HEK293 (cell line): ENCODE data around the gene PLPPR4.

Experiments used
- CTCF ChIA-PET: fragments of 350-600 bp; formaldehyde crosslinking; extraction: SDS; loops from one replicate; lab custom pipeline; 2021; ENCODE audit warnings: antibody characterized with exemption; lab: Yijun Ruan, JAX
- POLR2A ChIA-PET: fragments of 300-600 bp; formaldehyde crosslinking; extraction: SDS; loops from one replicate; lab custom pipeline; 2020; ENCODE audit warnings: antibody characterized with exemption, inconsistent platforms; lab: Yijun Ruan, JAX
- H3K27ac ChIP-seq: fragments of 200-500 bp; sonication (Bioruptor generic); 2 replicates; pipeline ENCODE4 v1.5.1; 2014; ENCODE audit warnings: low read depth, low read length, control low read depth, inconsistent platforms; ENCODE audit errors: extremely low read depth
- H3K36me3 ChIP-seq, 2 experiments: fragments of 200-500 bp in 1 of 2; sonication (Bioruptor generic) in 1 of 2; 1 replicate in 1 of 2; 2 replicates in 1 of 2; pipeline ENCODE4 v1.5.1; 2014 to 2017; ENCODE audit warnings: inconsistent platforms in 2 of 2, low read length in 2 of 2; ENCODE audit not compliant: control insufficient read depth in 2 of 2, insufficient read depth in 1 of 2
- H3K4me1 ChIP-seq: fragments of 200-500 bp; sonication (Bioruptor generic); 2 replicates; pipeline ENCODE4 v1.5.1; 2014; ENCODE audit warnings: mild to moderate bottlenecking, low read length, inconsistent platforms; ENCODE audit not compliant: control insufficient read depth, insufficient read depth
- H3K4me3 ChIP-seq: 2 replicates; pipeline ENCODE4 v1.5.1; 2011; ENCODE audit warnings: low read depth, mild to moderate bottlenecking, control low read depth, low read length, moderate library complexity
- H3K9me3 ChIP-seq: fragments of 200-500 bp; sonication (Bioruptor generic); 2 replicates; pipeline ENCODE4 v1.5.1; 2014; ENCODE audit warnings: low read depth, low read length, inconsistent platforms; ENCODE audit not compliant: control insufficient read depth, insufficient read depth
- BCL11B ChIP-seq: fragments of 450-650 bp; formaldehyde crosslinking; IDR thresholded peaks from 2 replicates; pipeline ENCODE4 v1.5.1; 2016; ENCODE audit warnings: low read depth, missing biosample characterization, missing genetic modification characterization
- GLI4 ChIP-seq: fragments of 450-650 bp; formaldehyde crosslinking; IDR thresholded peaks from 2 replicates; pipeline ENCODE4 v1.5.1; 2016; ENCODE audit warnings: missing biosample characterization, missing genetic modification characterization
- KLF16 ChIP-seq: fragments of 450-650 bp; formaldehyde crosslinking; IDR thresholded peaks from 2 replicates; pipeline ENCODE4 v1.5.1; 2017; ENCODE audit warnings: missing biosample characterization, missing genetic modification characterization
- PRDM1 ChIP-seq: fragments of 450-650 bp; formaldehyde crosslinking; IDR thresholded peaks from 2 replicates; pipeline ENCODE4; 2016; ENCODE audit warnings: missing biosample characterization, missing genetic modification characterization
- SP3 ChIP-seq: fragments of 450-650 bp; formaldehyde crosslinking; IDR thresholded peaks from 2 replicates; pipeline ENCODE4 v1.5.1; 2016; ENCODE audit warnings: missing biosample characterization, missing genetic modification characterization
- ZBTB7A ChIP-seq: fragments of 450-650 bp; formaldehyde crosslinking; IDR thresholded peaks from 2 replicates; pipeline ENCODE4 v1.5.1; 2016; ENCODE audit warnings: low read depth, missing biosample characterization, missing genetic modification characterization
- ZNF121 ChIP-seq: fragments of 450-650 bp; formaldehyde crosslinking; IDR thresholded peaks from 2 replicates; pipeline ENCODE4 v1.5.1; 2016; ENCODE audit warnings: missing biosample characterization, missing genetic modification characterization
- ZNF335 ChIP-seq: fragments of 450-650 bp; formaldehyde crosslinking; conservative IDR thresholded peaks from 2 replicates; pipeline ENCODE4 v1.5.1; 2016; ENCODE audit warnings: missing biosample characterization, missing genetic modification characterization
- ZNF341 ChIP-seq: fragments of 450-650 bp; formaldehyde crosslinking; IDR thresholded peaks from 2 replicates; pipeline ENCODE4; 2016; ENCODE audit warnings: low read depth, missing biosample characterization, missing genetic modification characterization
- ZNF366 ChIP-seq: fragments of 450-650 bp; formaldehyde crosslinking; conservative IDR thresholded peaks from 2 replicates; pipeline ENCODE4 v1.5.1; 2016; ENCODE audit warnings: missing biosample characterization, missing genetic modification characterization
- ZNF555 ChIP-seq: fragments of 450-650 bp; formaldehyde crosslinking; conservative IDR thresholded peaks from 2 replicates; pipeline ENCODE4 v1.5.1; 2017; ENCODE audit warnings: missing biosample characterization, mild to moderate bottlenecking, missing genetic modification characterization, inconsistent platforms
- ZNF610 ChIP-seq: fragments of 450-650 bp; formaldehyde crosslinking; IDR thresholded peaks from 2 replicates; pipeline ENCODE4 v1.5.1; 2016; ENCODE audit warnings: missing biosample characterization, missing genetic modification characterization, borderline replicate concordance
- ZSCAN30 ChIP-seq: fragments of 450-650 bp; IDR thresholded peaks from 2 replicates; pipeline ENCODE4 v1.5.1; 2018; ENCODE audit warnings: missing biosample characterization, mild to moderate bottlenecking, missing genetic modification characterization, moderate library complexity
- TF ChIP-seq, protein P1 (sequence below): fragments of 450-650 bp; formaldehyde crosslinking; IDR thresholded peaks from 2 replicates; pipeline ENCODE4 v1.5.1; 2016; ENCODE audit warnings: missing biosample characterization, missing genetic modification characterization, borderline replicate concordance
- TF ChIP-seq, protein P2 (sequence below): fragments of 450-650 bp; formaldehyde crosslinking; IDR thresholded peaks from 2 replicates; pipeline ENCODE4; 2016; ENCODE audit warnings: missing biosample characterization, missing genetic modification characterization
- TF ChIP-seq, protein P3 (sequence below): fragments of 450-650 bp; formaldehyde crosslinking; IDR thresholded peaks from 2 replicates; pipeline ENCODE4 v1.5.1; 2016; ENCODE audit warnings: missing biosample characterization, missing genetic modification characterization
- TF ChIP-seq, protein P4 (sequence below): fragments of 450-650 bp; formaldehyde crosslinking; IDR thresholded peaks from 2 replicates; pipeline ENCODE4 v1.5.1; 2016; ENCODE audit warnings: missing biosample characterization, missing genetic modification characterization

The PLPPR4 gene

DNA sequence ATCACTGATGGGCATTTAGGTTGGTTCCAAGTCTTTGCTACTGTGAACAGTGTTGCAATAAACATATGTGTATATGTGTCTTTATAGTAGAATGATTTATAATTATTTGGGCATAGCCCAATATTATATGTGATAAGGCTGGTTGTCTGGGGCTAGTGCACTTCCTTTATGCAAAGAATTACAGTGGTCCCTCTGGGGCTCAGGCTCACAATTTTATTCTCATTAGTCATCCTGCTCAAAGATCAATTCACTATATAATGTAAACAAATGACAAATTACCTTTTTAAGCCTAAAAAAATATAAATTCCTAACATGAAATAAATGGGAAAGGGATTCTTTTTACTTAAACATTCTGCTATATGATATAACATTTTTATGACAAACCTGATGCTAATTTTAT, 5.0 kb downstream of the PLPPR4 start:
- POLR2A ChIA-PET: no interaction called here
- Histone ChIP-seq H3K36me3 (no peaks in the 10 kb centered on the region), H3K9me3 (no peaks in the 10 kb centered on the region), H3K4me3 (no peak overlapping the region), H3K4me1 (no peaks in the 10 kb centered on the region), H3K27ac (no peak overlapping the region)
- no peak for TF ChIP-seq ZBTB7A (tag by site-specific recombination)
- TF ChIP-seq, protein P1, sequence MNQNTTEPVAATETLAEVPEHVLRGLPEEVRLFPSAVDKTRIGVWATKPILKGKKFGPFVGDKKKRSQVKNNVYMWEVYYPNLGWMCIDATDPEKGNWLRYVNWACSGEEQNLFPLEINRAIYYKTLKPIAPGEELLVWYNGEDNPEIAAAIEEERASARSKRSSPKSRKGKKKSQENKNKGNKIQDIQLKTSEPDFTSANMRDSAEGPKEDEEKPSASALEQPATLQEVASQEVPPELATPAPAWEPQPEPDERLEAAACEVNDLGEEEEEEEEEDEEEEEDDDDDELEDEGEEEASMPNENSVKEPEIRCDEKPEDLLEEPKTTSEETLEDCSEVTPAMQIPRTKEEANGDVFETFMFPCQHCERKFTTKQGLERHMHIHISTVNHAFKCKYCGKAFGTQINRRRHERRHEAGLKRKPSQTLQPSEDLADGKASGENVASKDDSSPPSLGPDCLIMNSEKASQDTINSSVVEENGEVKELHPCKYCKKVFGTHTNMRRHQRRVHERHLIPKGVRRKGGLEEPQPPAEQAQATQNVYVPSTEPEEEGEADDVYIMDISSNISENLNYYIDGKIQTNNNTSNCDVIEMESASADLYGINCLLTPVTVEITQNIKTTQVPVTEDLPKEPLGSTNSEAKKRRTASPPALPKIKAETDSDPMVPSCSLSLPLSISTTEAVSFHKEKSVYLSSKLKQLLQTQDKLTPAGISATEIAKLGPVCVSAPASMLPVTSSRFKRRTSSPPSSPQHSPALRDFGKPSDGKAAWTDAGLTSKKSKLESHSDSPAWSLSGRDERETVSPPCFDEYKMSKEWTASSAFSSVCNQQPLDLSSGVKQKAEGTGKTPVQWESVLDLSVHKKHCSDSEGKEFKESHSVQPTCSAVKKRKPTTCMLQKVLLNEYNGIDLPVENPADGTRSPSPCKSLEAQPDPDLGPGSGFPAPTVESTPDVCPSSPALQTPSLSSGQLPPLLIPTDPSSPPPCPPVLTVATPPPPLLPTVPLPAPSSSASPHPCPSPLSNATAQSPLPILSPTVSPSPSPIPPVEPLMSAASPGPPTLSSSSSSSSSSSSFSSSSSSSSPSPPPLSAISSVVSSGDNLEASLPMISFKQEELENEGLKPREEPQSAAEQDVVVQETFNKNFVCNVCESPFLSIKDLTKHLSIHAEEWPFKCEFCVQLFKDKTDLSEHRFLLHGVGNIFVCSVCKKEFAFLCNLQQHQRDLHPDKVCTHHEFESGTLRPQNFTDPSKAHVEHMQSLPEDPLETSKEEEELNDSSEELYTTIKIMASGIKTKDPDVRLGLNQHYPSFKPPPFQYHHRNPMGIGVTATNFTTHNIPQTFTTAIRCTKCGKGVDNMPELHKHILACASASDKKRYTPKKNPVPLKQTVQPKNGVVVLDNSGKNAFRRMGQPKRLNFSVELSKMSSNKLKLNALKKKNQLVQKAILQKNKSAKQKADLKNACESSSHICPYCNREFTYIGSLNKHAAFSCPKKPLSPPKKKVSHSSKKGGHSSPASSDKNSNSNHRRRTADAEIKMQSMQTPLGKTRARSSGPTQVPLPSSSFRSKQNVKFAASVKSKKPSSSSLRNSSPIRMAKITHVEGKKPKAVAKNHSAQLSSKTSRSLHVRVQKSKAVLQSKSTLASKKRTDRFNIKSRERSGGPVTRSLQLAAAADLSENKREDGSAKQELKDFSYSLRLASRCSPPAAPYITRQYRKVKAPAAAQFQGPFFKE: no peak
- no peak for TF ChIP-seq SP3 (tag by site-specific recombination)
- no peak for TF ChIP-seq PRDM1
- TF ChIP-seq, protein P2, sequence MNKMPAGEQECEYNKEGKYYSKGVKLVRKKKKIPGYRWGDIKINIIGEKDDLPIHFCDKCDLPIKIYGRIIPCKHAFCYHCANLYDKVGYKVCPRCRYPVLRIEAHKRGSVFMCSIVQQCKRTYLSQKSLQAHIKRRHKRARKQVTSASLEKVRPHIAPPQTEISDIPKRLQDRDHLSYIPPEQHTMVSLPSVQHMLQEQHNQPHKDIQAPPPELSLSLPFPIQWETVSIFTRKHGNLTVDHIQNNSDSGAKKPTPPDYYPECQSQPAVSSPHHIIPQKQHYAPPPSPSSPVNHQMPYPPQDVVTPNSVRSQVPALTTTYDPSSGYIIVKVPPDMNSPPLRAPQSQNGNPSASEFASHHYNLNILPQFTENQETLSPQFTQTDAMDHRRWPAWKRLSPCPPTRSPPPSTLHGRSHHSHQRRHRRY (tag by site-specific recombination): no peak
- TF ChIP-seq ZNF610 (tag by site-specific recombination): no peak
- TF ChIP-seq ZNF341 (tag by site-specific recombination): no peak
- TF ChIP-seq, protein P3, sequence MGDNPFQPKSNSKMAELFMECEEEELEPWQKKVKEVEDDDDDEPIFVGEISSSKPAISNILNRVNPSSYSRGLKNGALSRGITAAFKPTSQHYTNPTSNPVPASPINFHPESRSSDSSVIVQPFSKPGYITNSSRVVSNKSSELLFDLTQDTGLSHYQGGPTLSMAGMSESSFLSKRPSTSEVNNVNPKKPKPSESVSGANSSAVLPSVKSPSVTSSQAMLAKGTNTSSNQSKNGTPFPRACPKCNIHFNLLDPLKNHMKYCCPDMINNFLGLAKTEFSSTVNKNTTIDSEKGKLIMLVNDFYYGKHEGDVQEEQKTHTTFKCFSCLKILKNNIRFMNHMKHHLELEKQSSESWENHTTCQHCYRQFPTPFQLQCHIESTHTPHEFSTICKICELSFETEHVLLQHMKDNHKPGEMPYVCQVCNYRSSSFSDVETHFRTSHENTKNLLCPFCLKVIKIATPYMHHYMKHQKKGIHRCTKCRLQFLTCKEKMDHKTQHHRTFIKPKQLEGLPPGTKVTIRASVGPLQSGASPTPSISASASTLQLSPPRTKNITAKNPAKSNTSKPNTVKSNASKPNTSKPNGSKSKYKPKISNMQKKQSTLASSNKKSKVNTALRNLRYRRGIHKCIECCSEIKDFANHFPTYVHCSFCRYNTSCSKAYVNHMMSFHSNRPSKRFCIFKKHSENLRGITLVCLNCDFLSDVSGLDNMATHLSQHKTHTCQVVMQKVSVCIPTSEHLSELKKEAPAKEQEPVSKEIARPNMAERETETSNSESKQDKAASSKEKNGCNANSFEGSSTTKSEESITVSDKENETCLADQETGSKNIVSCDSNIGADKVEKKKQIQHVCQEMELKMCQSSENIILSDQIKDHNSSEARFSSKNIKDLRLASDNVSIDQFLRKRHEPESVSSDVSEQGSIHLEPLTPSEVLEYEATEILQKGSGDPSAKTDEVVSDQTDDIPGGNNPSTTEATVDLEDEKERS (tag by site-specific recombination): no peak
- no peak for TF ChIP-seq ZSCAN30
- TF ChIP-seq KLF16 (tag by site-specific recombination): no peak
- TF ChIP-seq, protein P4, sequence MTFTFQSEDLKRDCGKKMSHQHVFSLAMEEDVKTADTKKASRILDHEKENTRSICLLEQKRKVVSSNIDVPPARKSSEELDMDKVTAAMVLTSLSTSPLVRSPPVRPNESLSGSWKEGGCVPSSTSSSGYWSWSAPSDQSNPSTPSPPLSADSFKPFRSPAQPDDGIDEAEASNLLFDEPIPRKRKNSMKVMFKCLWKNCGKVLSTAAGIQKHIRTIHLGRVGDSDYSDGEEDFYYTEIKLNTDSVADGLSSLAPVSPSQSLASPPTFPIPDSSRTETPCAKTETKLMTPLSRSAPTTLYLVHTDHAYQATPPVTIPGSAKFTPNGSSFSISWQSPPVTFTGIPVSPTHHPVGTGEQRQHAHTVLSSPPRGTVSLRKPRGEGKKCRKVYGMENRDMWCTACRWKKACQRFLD (tag by site-specific recombination): no peak
- no peak for TF ChIP-seq GLI4 (tag by site-specific recombination)
- TF ChIP-seq ZNF335: no peak
- TF ChIP-seq ZNF121 (tag by site-specific recombination): no peak
- CTCF ChIA-PET: no interaction called here

GRCh38 chr1:99270646-99271045, 6.4 kb downstream of the PLPPR4 start:
- POLR2A ChIA-PET: no interaction called here
- Histone ChIP-seq H3K4me1 (no peaks in the 10 kb centered on the region), H3K9me3 (no peaks in the 10 kb centered on the region), H3K27ac (no peak overlapping the region), H3K36me3 (no peaks in the 10 kb centered on the region)
- CTCF ChIA-PET: interaction anchor here (0.5 kb wide), 1 partner anchor 262 kb away, joined by 3 read pairs; no protein-coding TSS in a partner anchor
- no peak for TF ChIP-seq BCL11B
- no peak for TF ChIP-seq ZNF555 (tag by site-specific recombination)
- no peak for TF ChIP-seq ZNF366 (tag by site-specific recombination)
- TF ChIP-seq, all 188 proteins: peak for 0
- no peak overlapping the region for H3K4me3 ChIP-seq
